ENCODE data around the gene NFYC.
A peak's percentile ranks its signal among the peaks of the same experiment; 100 is the strongest.

Gene NFYC

GRCh38 chr1:40691538-40692428, at the start of gene NFYC:
Gene NFYC, plus strand, starts transcription at chr1:40691704. Its CDS starts 47,140 bp downstream, at chr1:40738844.
- peak; percentile 87 for DNase-seq (ENCODE audit: low read depth)

GRCh38 chr1:40645118-40645680, 46.3 kb upstream of the NFYC start:
- no peak for DNase-seq (ENCODE audit: low read depth)

- no peak for DNase-seq (ENCODE audit: low read depth)
Observed at GRCh38 chr1:40646315-40646714, 45.2 kb upstream of the NFYC start.

GRCh38 chr1:40648200-40648599, 43.3 kb upstream of the NFYC start:
- no peak for DNase-seq (ENCODE audit: low read depth)

GRCh38 chr1:40648928-40649591, 42.4 kb upstream of the NFYC start:
- DNase-seq (ENCODE audit: low read depth), result no peak

GRCh38 chr1:40649592-40649930, 41.9 kb upstream of the NFYC start:
- no peak for DNase-seq (ENCODE audit: low read depth)

GRCh38 chr1:40650075-40650474, 41.4 kb upstream of the NFYC start:
- DNase-seq (ENCODE audit: low read depth), result no peak

GRCh38 chr1:40651138-40651857, 40.2 kb upstream of the NFYC start:
- no peak for DNase-seq (ENCODE audit: low read depth)

- DNase-seq (ENCODE audit: low read depth), result no peak
Observed at GRCh38 chr1:40652468-40652867, 39.0 kb upstream of the NFYC start.

GRCh38 chr1:40652979-40653378, 38.5 kb upstream of the NFYC start:
- DNase-seq (ENCODE audit: low read depth), result no peak

- no peak for DNase-seq (ENCODE audit: low read depth)
Observed at GRCh38 chr1:40653851-40654537, 37.5 kb upstream of the NFYC start.

GRCh38 chr1:40657046-40657445, 34.5 kb upstream of the NFYC start:
- no peak for DNase-seq (ENCODE audit: low read depth)

- DNase-seq (ENCODE audit: low read depth), result no peak
Observed at GRCh38 chr1:40658751-40659648, 32.5 kb upstream of the NFYC start.

GRCh38 chr1:40659649-40659947, 31.9 kb upstream of the NFYC start:
- DNase-seq (ENCODE audit: low read depth), result no peak

- DNase-seq (ENCODE audit: low read depth), result no peak
Observed at GRCh38 chr1:40661678-40662077, 29.8 kb upstream of the NFYC start.

GRCh38 chr1:40662151-40662550, 29.4 kb upstream of the NFYC start:
- no peak for DNase-seq (ENCODE audit: low read depth)

GRCh38 chr1:40662864-40663263, 28.6 kb upstream of the NFYC start:
- DNase-seq (ENCODE audit: low read depth), result no peak

GRCh38 chr1:40663324-40664166, 28.0 kb upstream of the NFYC start:
- no peak for DNase-seq (ENCODE audit: low read depth)

GRCh38 chr1:40664167-40664537, 27.4 kb upstream of the NFYC start:
- no peak for DNase-seq (ENCODE audit: low read depth)

GRCh38 chr1:40664791-40665190, 26.7 kb upstream of the NFYC start:
- DNase-seq (ENCODE audit: low read depth), result no peak

Data from stimulated activated CD8-positive, alpha-beta memory T cell treated with anti-CD3 and anti-CD28 coated beads, Interleukin-12 subunit alpha, Interleukin-12 subunit beta, amount 100 ng/mL, for 4 hours (primary cell).